Measurements from ENCODE around the gene PAPPA2. TPM values are rescaled to one million over a fixed set of nuclear protein-coding genes. Genes with fewer than 3 reads are reported as not detected.

Gene PAPPA2
- total and polyA plus RNA-seq, 2 of the 4 experiments (the other 2 are of a cell fraction), result 0.10 to 0.18 TPM

- no peak overlapping the region for H3K27ac ChIP-seq (ENCODE audit: insufficient read depth, low read length)
- no peak overlapping the region for H2AK9ac ChIP-seq (replicated peaks; ENCODE audit: low read depth, low read length, poor library complexity)
- intact Hi-C loops (cut with micrococcal nuclease), result no loop called here
- H2AK5ac ChIP-seq (ENCODE audit: low read depth, low read length), result no peak overlapping the region
- H3K79me1 ChIP-seq (ENCODE audit: low read depth in 1 of 2, low read length in 2 of 2), result no peaks in the 10 kb centered on the region
- no peak overlapping the region for H3K18ac ChIP-seq (ENCODE audit: low read depth, low read length)
- TF ChIP-seq CTCF (conservative IDR thresholded peaks at IDR 0.05; ENCODE audit: low read depth, low read length) (no peak), ELK1 (IDR thresholded peaks at IDR 0.05; ENCODE audit: borderline replicate concordance, low read depth, low read length) (no peak), USF2 (IDR thresholded peaks at IDR 0.05; ENCODE audit: low read depth, low read length) (no peak), RFX5 (IDR thresholded peaks at IDR 0.05; ENCODE audit: low read depth, low read length) (no peak), MAZ (IDR thresholded peaks at IDR 0.05; ENCODE audit: borderline replicate concordance, low read depth, low read length) (no peak), SMC3 (IDR thresholded peaks at IDR 0.05; ENCODE audit: low read depth, low read length) (no peak), CHD1 (IDR thresholded peaks at IDR 0.05; ENCODE audit: low read depth, low read length) (no peak), MXI1 (IDR thresholded peaks at IDR 0.05; ENCODE audit: borderline replicate concordance, low read depth, low read length) (no peak), MAFK (IDR thresholded peaks at IDR 0.05; ENCODE audit: low read depth, low read length) (no peak), NFE2L2 (IDR thresholded peaks at IDR 0.05; ENCODE audit: low read depth, low read length) (no peak), POLR2A (IDR thresholded peaks at IDR 0.05; ENCODE audit: low read depth, low read length) (no peak), FOS (IDR thresholded peaks at IDR 0.05; ENCODE audit: low read depth, low read length) (no peak), CEBPB (IDR thresholded peaks at IDR 0.05; ENCODE audit: low read depth, low read length) (no peak), RCOR1 (IDR thresholded peaks at IDR 0.05; ENCODE audit: insufficient replicate concordance, low read length) (no peak), RAD21 (IDR thresholded peaks at IDR 0.05; ENCODE audit: low read length) (no peak), BHLHE40 (IDR thresholded peaks at IDR 0.05; ENCODE audit: low read depth, low read length) (no peak)
- no peak overlapping the region for H3K4me2 ChIP-seq (ENCODE audit: low read depth, low read length)
- H4K5ac ChIP-seq (ENCODE audit: low read depth, low read length), result no peak overlapping the region
- no peak overlapping the region for H2BK20ac ChIP-seq (ENCODE audit: low read depth, low read length)
- no peak overlapping the region for H3K4ac ChIP-seq (ENCODE audit: low read depth, low read length)
- no peak overlapping the region for H2BK15ac ChIP-seq (ENCODE audit: low read depth, low read length)
- no peak overlapping the region for H3K23ac ChIP-seq (ENCODE audit: low read depth, low read length)
- no peak overlapping the region for H3K56ac ChIP-seq (ENCODE audit: extremely low read depth, insufficient read depth, low read length)
- H3K14ac ChIP-seq (replicated peaks; ENCODE audit: low read depth, low read length), result no peak overlapping the region
- in situ Hi-C loops (cut with MboI; ENCODE audit: low sequenced_read_pairs), result no loop called here
- no peak overlapping the region for H4K91ac ChIP-seq (ENCODE audit: insufficient read depth, low read depth, low read length)
- dilution Hi-C loops (cut with HindIII; ENCODE audit: low sequenced_read_pairs, unreplicated experiment), result no loop called here
- no peak overlapping the region for H2BK5ac ChIP-seq (ENCODE audit: low read depth, low read length, poor library complexity, severe bottlenecking)
- 0 out of 2 replicates have a peak, but pooled peaks cover 2% of the 10 kb centered on the region for H3K9me3 ChIP-seq (ENCODE audit: control insufficient read depth, insufficient read depth, low read length)
- no peak overlapping the region for H2BK120ac ChIP-seq (ENCODE audit: low read depth, low read length)
- H3K4me1 ChIP-seq (ENCODE audit: control insufficient read depth, insufficient read depth, low read length), result no peaks in the 10 kb centered on the region
- no peaks in the 10 kb centered on the region for H3K27me3 ChIP-seq (ENCODE audit: control insufficient read depth, insufficient read depth, low read length)
- H3K36me3 ChIP-seq (ENCODE audit: control insufficient read depth, insufficient read depth, low read length), result no peaks in the 10 kb centered on the region
- no peak overlapping the region for H4K8ac ChIP-seq (ENCODE audit: low read depth in 2 of 2, low read length in 2 of 2)
- 50% methylated on average over 1 of the region's 1 CpG; no CpG with 5 or more reads in 1 of the 2 experiments for WGBS, 2 experiments (ENCODE audit: extremely low coverage in 2 of 2, insufficient read length in 1 of 2)
- DNase-seq (no peak), ATAC-seq (ENCODE audit: low read depth) (no peak)
- no peaks in the 10 kb centered on the region for H4K20me1 ChIP-seq (ENCODE audit: insufficient read depth, low read length)
- ChIA-PET CTCF (no interaction called here), POLR2A (ENCODE audit: unreplicated experiment) (no interaction called here)
- no peak overlapping the region for H3K4me3 ChIP-seq (ENCODE audit: insufficient read depth, low read depth, low read length)
- H2AFZ ChIP-seq (replicated peaks; ENCODE audit: low read length, poor library complexity), result no peak overlapping the region
- H3K9ac ChIP-seq (ENCODE audit: low read depth, low read length), result no peak overlapping the region
- no peaks in the 10 kb centered on the region for H3K9me1 ChIP-seq (ENCODE audit: insufficient read depth, low read length)
- no TSS peak for BruUV-seq (replicated peaks)
Observed at GRCh38 chr1:176619261-176619660, 156.3 kb downstream of the PAPPA2 start.
